Stimulated activated CD4-positive, alpha-beta T cell treated with anti-CD3 and anti-CD28 coated beads, TNF-alpha, amount 100 ng/mL, for 4 hours (primary cell): ENCODE measurements around the gene KRTAP10-3.
"Not testable (repeated sequence)": the region's sequence is repeated elsewhere in the genome, so short reads cannot be mapped to it uniquely, and the experiment has no call there.

Source experiments
- DNase-seq, 3 experiments: peaks; one replicate each; pipeline ENCODE4 v3.0.0-alpha.2; 2020; ENCODE audit warnings: low read depth in 3 of 3

KRTAP10-3 gene

GRCh38 chr21:44571296-44571695 lies 12.7 kb upstream of the KRTAP10-3 start:
- DNase-seq = no peak

- no peak for DNase-seq
Measured at GRCh38 chr21:44569861-44570517, 11.4 kb upstream of the KRTAP10-3 start.

- DNase-seq = no peak
Measured at GRCh38 chr21:44568667-44569556, 10.3 kb upstream of the KRTAP10-3 start.

GRCh38 chr21:44568261-44568660 lies 9.7 kb upstream of the KRTAP10-3 start:
- no peak for DNase-seq

GRCh38 chr21:44567481-44568171 lies 9.0 kb upstream of the KRTAP10-3 start:
- DNase-seq = no peak

- no peak for DNase-seq
Measured at GRCh38 chr21:44566403-44566802, 7.8 kb upstream of the KRTAP10-3 start.

GRCh38 chr21:44564886-44565598 lies 6.4 kb upstream of the KRTAP10-3 start:
- DNase-seq = no peak

GRCh38 chr21:44564099-44564498 lies 5.5 kb upstream of the KRTAP10-3 start:
- no peak for DNase-seq

- not testable (repeated sequence) for DNase-seq
Measured at GRCh38 chr21:44558329-44558675, 293 bp downstream of the KRTAP10-3 start.

- DNase-seq = no peak
Measured at GRCh38 chr21:44557491-44558328, 885 bp downstream of the KRTAP10-3 start.

- no peak for DNase-seq
Measured at GRCh38 chr21:44556879-44557278, 1.7 kb downstream of the KRTAP10-3 start.

- DNase-seq = no peak
Measured at GRCh38 chr21:44555200-44555875, 3.3 kb downstream of the KRTAP10-3 start.

- DNase-seq = no peak
Measured at GRCh38 chr21:44552681-44553080, 5.9 kb downstream of the KRTAP10-3 start.

GRCh38 chr21:44552136-44552535 lies 6.5 kb downstream of the KRTAP10-3 start:
- no peak for DNase-seq

GRCh38 chr21:44551340-44551961 lies 7.1 kb downstream of the KRTAP10-3 start, which contains the start of gene KRTAP10-2:
Gene KRTAP10-2, minus strand, starts transcription at chr21:44551505. Its CDS starts 47 bp downstream, at chr21:44551458.
- no peak for DNase-seq

- DNase-seq = no peak
Measured at GRCh38 chr21:44550807-44551206, 7.8 kb downstream of the KRTAP10-3 start.

GRCh38 chr21:44550285-44550684 lies 8.3 kb downstream of the KRTAP10-3 start:
- DNase-seq = not testable (repeated sequence)

- DNase-seq = no peak
Measured at GRCh38 chr21:44549525-44550211, 8.9 kb downstream of the KRTAP10-3 start.

GRCh38 chr21:44548922-44549321 lies 9.7 kb downstream of the KRTAP10-3 start:
- DNase-seq = no peak
